Panc1 (cell line): ENCODE measurements around the gene HYPK. TPM values are rescaled to one million over a fixed set of nuclear protein-coding genes. Genes with fewer than 3 reads are reported as not detected.
A peak's percentile ranks its signal among the peaks of the same experiment; 100 is the strongest.

ENCODE experiments used
- ATAC-seq: fragments of 200-7000 bp; cut with Tn5 transposase; 2 replicates; pipeline ENCODE4 v1.9.1; 2020; ENCODE audit warnings: mild to moderate bottlenecking, moderate library complexity
- BruUV-seq: library from RNA; stranded (reverse); fragments of 400-500 nt; replicated peaks from 2 replicates; lab custom pipeline; 2021; lab: Mats Ljungman, UMichigan
- CTCF ChIA-PET: fragments of 300-600 bp; sonication (Branson Sonifier 250); formaldehyde crosslinking; loops from one replicate; lab custom pipeline; 2022; ENCODE audit warnings: antibody characterized with exemption; lab: Charles Lee
- POLR2A ChIA-PET: fragments of 300-600 bp; sonication (Branson Sonifier 250); formaldehyde crosslinking; loops from one replicate; lab custom pipeline; 2022; ENCODE audit warnings: antibody characterized with exemption; lab: Charles Lee
- DNase-seq: peaks from one replicate; pipeline ENCODE4 v3.0.0-alpha.2; 2010; ENCODE audit warnings: low read depth, low spot score
- H3K27ac ChIP-seq: 2 replicates; pipeline ENCODE4 v1.5.1; 2011; ENCODE audit warnings: mild to moderate bottlenecking, low read length, inconsistent platforms
- H3K27me3 ChIP-seq: fragments of 200-500 bp; sonication (Bioruptor generic); 2 replicates; pipeline ENCODE4 v1.6.0; 2014; ENCODE audit warnings: low read length, inconsistent platforms; ENCODE audit not compliant: control insufficient read depth, insufficient read depth
- H3K36me3 ChIP-seq: fragments of 200-500 bp; sonication (Bioruptor generic); 2 replicates; pipeline ENCODE4 v1.5.1; 2014; ENCODE audit warnings: inconsistent platforms, mild to moderate bottlenecking, low read length, moderate library complexity; ENCODE audit not compliant: control insufficient read depth, insufficient read depth
- H3K4me1 ChIP-seq: 2 replicates; pipeline ENCODE4 v1.5.1; 2011; ENCODE audit warnings: inconsistent platforms, mild to moderate bottlenecking, low read length, moderate library complexity; ENCODE audit not compliant: control insufficient read depth, insufficient read depth
- H3K4me3 ChIP-seq, 2 experiments: 2 replicates each; pipeline ENCODE4 v1.5.1; 2011 to 2012; ENCODE audit warnings: low read depth in 2 of 2, low read length in 2 of 2, mild to moderate bottlenecking in 2 of 2, inconsistent platforms in 1 of 2, moderate library complexity in 1 of 2
- H3K9me3 ChIP-seq: fragments of 200-500 bp; sonication (Bioruptor generic); 2 replicates; pipeline ENCODE4 v1.5.1; 2014; ENCODE audit warnings: low read depth, mild to moderate bottlenecking, inconsistent platforms, low read length, moderate library complexity; ENCODE audit not compliant: control insufficient read depth, insufficient read depth
- CTCF ChIP-seq: fragments of 450-650 bp; IDR thresholded peaks from 2 replicates; pipeline ENCODE4 v1.5.1; 2017; ENCODE audit warnings: mild to moderate bottlenecking
- POLR2AphosphoS5 ChIP-seq: IDR thresholded peaks from 2 replicates; pipeline ENCODE4 v1.6.1; 2012; ENCODE audit warnings: mild to moderate bottlenecking, low read depth, low read length, moderate library complexity
- REST ChIP-seq, 2 experiments: IDR thresholded peaks; 2 replicates each; pipeline ENCODE4 v1.6.1; 2011 to 2012; ENCODE audit warnings: low read depth in 2 of 2, control low read depth in 1 of 2, low read length in 1 of 2, mild to moderate bottlenecking in 1 of 2, moderate library complexity in 1 of 2; ENCODE audit not compliant: insufficient read depth in 1 of 2
- SIN3A ChIP-seq: IDR thresholded peaks from 2 replicates; pipeline ENCODE4 v1.6.1; 2012; ENCODE audit warnings: low read depth, mild to moderate bottlenecking, low read length, moderate library complexity, borderline replicate concordance; ENCODE audit not compliant: insufficient read depth
- TCF7L2 ChIP-seq: IDR thresholded peaks from 2 replicates; pipeline ENCODE4 v1.6.1; 2011; ENCODE audit warnings: mild to moderate bottlenecking, low read depth, low read length, inconsistent platforms
- in situ Hi-C: cut with HindIII; loops from 2 replicates; pipeline ENCODE4 v1.10.0; 2016; ENCODE audit warnings: low sequenced_read_pairs, low pct_unique_long_range_greater_than_20kb
- intact Hi-C: fragments of 100-400 bp; cut with micrococcal nuclease; formaldehyde crosslinking; loops from one replicate; pipeline ENCODE4 v1.10.0; 2022; ENCODE audit not compliant: unreplicated experiment
- total RNA-seq: library from RNA; stranded (reverse); gene quantifications from one replicate; pipeline ENCODE4 v1.2.1, GENCODE V29; 2021; ENCODE audit not compliant: unreplicated experiment

The HYPK gene
- total RNA-seq, 1 experiment from 2014 or later = 24.8 TPM

- H3K27ac ChIP-seq = peak overlapping the region; percentile 30; the same call in 1 of the 2 replicates
- H3K9me3 ChIP-seq = no peaks in the 10 kb centered on the region
- peaks cover 52% of the 10 kb centered on the region for H3K4me1 ChIP-seq
- H3K36me3 ChIP-seq = peaks cover 9% of the 10 kb centered on the region
- intact Hi-C loops = no loop called here
- DNase-seq (no peak), ATAC-seq (no peak)
- no TSS peak for BruUV-seq
- no peak for TF ChIP-seq TCF7L2
- peak; percentile 44; the same call in 1 of the 2 replicates for TF ChIP-seq POLR2AphosphoS5
- in situ Hi-C loops = no loop called here
- POLR2A ChIA-PET = interaction anchor here (0.5 to 1.3 kb wide), 2 partner anchors 18 to 257 kb away, joined by 4 read pairs; partner anchors contain the start of gene ELL3
- H3K27me3 ChIP-seq = no peaks in the 10 kb centered on the region
- H3K4me3 ChIP-seq = no peak overlapping the region
- CTCF ChIA-PET = no interaction called here
Measured at GRCh38 chr15:43795197-43795596, 5.2 kb upstream of the HYPK start.

GRCh38 chr15:43795997-43796396, 4.4 kb upstream of the HYPK start:
- peaks cover 9% of the 10 kb centered on the region for H3K36me3 ChIP-seq
- BruUV-seq = no TSS peak
- ChIA-PET POLR2A (interaction anchor here (1.3 kb wide), 1 partner anchor 19 kb away, joined by 4 read pairs; the partner anchor contains the start of gene ELL3), CTCF (no interaction called here)
- in situ Hi-C loops (no loop called here), intact Hi-C loops (no loop called here)
- ATAC-seq (no peak), DNase-seq (no peak)
- TF ChIP-seq REST (IDR thresholded peaks at IDR 0.05; ENCODE audit: insufficient read depth in 1 of 2, low read depth in 2 of 2, low read length in 1 of 2) = no peak
- no peak for TF ChIP-seq CTCF
- TF ChIP-seq TCF7L2 = no peak
- no peak for TF ChIP-seq SIN3A
- no peak for TF ChIP-seq POLR2AphosphoS5
- peaks cover 53% of the 10 kb centered on the region for H3K4me1 ChIP-seq
- no peak overlapping the region for H3K4me3 ChIP-seq
- H3K27ac ChIP-seq = no peak overlapping the region
- H3K27me3 ChIP-seq = no peaks in the 10 kb centered on the region
- no peaks in the 10 kb centered on the region for H3K9me3 ChIP-seq

- Histone ChIP-seq H3K4me3 (no peak overlapping the region), H3K4me1 (peaks cover 55% of the 10 kb centered on the region), H3K9me3 (no peaks in the 10 kb centered on the region), H3K27me3 (no peaks in the 10 kb centered on the region), H3K27ac (no peak overlapping the region), H3K36me3 (peaks cover 14% of the 10 kb centered on the region)
- POLR2A ChIA-PET = no interaction called here
- BruUV-seq = no TSS peak
- CTCF ChIA-PET = interaction anchor here (1.1 kb wide), 1 partner anchor 20 kb away, joined by 4 read pairs; the partner anchor contains the start of gene ELL3
- TF ChIP-seq POLR2AphosphoS5 = no peak
- no peak for TF ChIP-seq REST (IDR thresholded peaks at IDR 0.05; ENCODE audit: insufficient read depth in 1 of 2, low read depth in 2 of 2, low read length in 1 of 2)
- no peak for TF ChIP-seq SIN3A
- TF ChIP-seq TCF7L2 = no peak
- TF ChIP-seq CTCF = no peak
- ATAC-seq (no peak), DNase-seq (no peak)
- in situ Hi-C loops = no loop called here
- intact Hi-C loops = no loop called here
Measured at GRCh38 chr15:43796566-43796965, 3.8 kb upstream of the HYPK start.
